Gastrocnemius medialis (tissue), 4 donors: Measurements from ENCODE around the gene NLRP5.

ENCODE experiments used
- POLR2A ChIP-seq, 2 donors: fragments of 450-650 bp; IDR thresholded peaks; one replicate each; pipeline ENCODE4 v1.6.1; 2017; ENCODE audit warnings: antibody characterized with exemption in 2 of 2, mild to moderate bottlenecking in 2 of 2, moderate library complexity in 2 of 2
- TF ChIP-seq, protein P1 (sequence below), 5 experiments: fragments of 450-650 bp in 3 of 5; fragments of 200-600 bp in 2 of 5; sonication (generic) in 2 of 5; IDR thresholded peaks in 4 of 5; conservative IDR thresholded peaks in 1 of 5; 1 replicate in 4 of 5; 2 replicates in 1 of 5; pipeline ENCODE4 v1.5.1; 2016 to 2019; ENCODE audit warnings: antibody characterized with exemption in 5 of 5, mild to moderate bottlenecking in 3 of 5, moderate library complexity in 3 of 5

DNA sequence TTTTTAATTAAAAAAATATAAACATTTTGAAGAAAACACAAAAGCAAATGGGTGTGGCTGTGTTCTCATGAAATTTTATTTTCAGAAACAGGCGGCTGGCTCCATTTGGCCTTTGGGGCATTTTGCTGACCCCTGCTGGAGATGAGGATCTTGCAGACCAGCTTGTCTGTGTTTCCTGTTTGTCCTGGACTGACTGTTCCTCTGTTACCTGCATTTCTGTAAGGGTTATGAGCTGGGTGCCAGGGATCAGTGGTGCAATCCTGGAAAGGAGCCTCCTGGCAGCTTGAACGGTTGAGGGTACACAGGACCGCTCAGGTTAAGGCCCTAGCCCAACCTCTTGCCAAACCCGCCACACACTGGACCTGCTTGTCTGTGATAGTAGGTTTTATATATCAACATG lies 84.6 kb downstream of the NLRP5 start:
- TF ChIP-seq, protein P1, sequence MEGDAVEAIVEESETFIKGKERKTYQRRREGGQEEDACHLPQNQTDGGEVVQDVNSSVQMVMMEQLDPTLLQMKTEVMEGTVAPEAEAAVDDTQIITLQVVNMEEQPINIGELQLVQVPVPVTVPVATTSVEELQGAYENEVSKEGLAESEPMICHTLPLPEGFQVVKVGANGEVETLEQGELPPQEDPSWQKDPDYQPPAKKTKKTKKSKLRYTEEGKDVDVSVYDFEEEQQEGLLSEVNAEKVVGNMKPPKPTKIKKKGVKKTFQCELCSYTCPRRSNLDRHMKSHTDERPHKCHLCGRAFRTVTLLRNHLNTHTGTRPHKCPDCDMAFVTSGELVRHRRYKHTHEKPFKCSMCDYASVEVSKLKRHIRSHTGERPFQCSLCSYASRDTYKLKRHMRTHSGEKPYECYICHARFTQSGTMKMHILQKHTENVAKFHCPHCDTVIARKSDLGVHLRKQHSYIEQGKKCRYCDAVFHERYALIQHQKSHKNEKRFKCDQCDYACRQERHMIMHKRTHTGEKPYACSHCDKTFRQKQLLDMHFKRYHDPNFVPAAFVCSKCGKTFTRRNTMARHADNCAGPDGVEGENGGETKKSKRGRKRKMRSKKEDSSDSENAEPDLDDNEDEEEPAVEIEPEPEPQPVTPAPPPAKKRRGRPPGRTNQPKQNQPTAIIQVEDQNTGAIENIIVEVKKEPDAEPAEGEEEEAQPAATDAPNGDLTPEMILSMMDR (IDR thresholded peaks at IDR 0.05 in 4 of 5, conservative IDR thresholded peaks at IDR 0.05 in 1 of 5), result no peak
- TF ChIP-seq POLR2A (IDR thresholded peaks at IDR 0.05), result no peak
